ENCODE results near the gene FBXO10. TPM values are rescaled to one million over a fixed set of nuclear protein-coding genes. Genes with fewer than 3 reads are reported as not detected.

FBXO10 gene
- total RNA-seq, 1 donor from 2014 or later, result 2.9 TPM

- TF ChIP-seq, protein P1, sequence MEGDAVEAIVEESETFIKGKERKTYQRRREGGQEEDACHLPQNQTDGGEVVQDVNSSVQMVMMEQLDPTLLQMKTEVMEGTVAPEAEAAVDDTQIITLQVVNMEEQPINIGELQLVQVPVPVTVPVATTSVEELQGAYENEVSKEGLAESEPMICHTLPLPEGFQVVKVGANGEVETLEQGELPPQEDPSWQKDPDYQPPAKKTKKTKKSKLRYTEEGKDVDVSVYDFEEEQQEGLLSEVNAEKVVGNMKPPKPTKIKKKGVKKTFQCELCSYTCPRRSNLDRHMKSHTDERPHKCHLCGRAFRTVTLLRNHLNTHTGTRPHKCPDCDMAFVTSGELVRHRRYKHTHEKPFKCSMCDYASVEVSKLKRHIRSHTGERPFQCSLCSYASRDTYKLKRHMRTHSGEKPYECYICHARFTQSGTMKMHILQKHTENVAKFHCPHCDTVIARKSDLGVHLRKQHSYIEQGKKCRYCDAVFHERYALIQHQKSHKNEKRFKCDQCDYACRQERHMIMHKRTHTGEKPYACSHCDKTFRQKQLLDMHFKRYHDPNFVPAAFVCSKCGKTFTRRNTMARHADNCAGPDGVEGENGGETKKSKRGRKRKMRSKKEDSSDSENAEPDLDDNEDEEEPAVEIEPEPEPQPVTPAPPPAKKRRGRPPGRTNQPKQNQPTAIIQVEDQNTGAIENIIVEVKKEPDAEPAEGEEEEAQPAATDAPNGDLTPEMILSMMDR (conservative IDR thresholded peaks at IDR 0.05; ENCODE audit: low read depth, low read length), result no peak
- DNase-seq (ENCODE audit: low read depth), result no peak
Observed at GRCh38 chr9:37534412-37534811, 41.8 kb downstream of the FBXO10 start.

DNA sequence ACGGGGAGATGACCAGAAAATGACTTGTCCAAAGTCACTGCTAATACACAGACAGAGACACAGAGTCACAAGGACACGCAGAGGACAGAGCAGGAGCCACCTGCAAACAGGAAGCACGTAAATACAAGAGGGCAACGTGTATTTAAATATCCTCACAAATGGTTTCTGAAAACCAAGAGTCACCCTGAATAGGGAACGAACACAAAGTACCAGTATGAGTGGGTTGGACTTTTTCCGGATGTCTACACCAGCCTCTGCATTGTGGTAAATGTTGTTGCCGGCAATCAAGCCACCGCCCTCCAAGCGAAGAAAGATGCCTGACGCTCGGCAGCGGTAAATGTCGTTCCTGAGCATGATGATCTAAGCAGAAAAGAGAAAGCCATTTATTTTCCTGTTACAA is 44.5 kb downstream of the FBXO10 start:
- DNase-seq (ENCODE audit: low read depth), result no peak
- no peak overlapping the region for H3K4me3 ChIP-seq (ENCODE audit: low read depth, low read length)
- TF ChIP-seq, protein P1 (conservative IDR thresholded peaks at IDR 0.05; ENCODE audit: low read depth, low read length), result no peak

More at GRCh38 chr9:37534412-37534811, 41.8 kb downstream of the FBXO10 start:
- no peak overlapping the region for H3K4me3 ChIP-seq (ENCODE audit: low read depth, low read length)

DNA sequence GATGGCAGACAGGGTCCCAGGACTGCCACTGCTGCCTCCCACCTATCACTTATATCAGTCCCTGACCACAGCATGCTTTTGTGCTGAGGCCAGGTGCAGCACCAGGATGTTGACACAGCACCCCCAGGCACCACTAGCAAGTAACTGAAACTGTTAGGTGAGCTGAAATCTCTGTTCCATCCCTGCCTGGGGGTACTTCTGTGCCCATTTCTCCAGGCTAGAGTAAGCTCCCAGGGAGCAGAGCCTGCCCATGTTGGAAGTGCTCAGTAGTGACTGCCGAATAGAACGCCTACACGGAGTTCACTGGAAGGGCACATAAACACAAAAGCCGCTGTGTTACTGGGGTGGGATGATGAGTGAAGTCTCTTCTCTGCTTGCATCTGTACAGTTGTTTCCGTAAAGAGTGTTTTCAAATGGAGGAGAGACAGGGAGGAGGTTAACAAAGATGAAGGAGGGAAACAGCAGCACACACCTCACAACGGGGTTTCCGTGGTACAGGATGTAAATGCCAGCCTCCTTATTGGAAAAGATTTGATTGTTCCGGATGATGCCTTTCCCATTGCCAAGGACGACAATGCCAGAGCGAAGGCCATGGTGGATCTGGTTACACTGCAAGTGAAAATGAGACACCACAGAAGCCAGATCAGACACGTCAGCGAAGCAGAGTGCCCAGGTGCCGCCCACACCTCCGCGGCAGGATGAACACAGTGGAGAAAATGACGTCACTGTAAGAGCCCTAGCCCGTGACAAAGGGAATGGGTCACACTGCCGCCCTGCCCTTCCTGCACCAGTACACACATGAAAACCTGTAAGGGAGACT is 47.3 kb downstream of the FBXO10 start:
- H3K4me3 ChIP-seq (ENCODE audit: low read depth, low read length), result no peak overlapping the region
- TF ChIP-seq, protein P1 (conservative IDR thresholded peaks at IDR 0.05; ENCODE audit: low read depth, low read length), result no peak
- no peak for DNase-seq (ENCODE audit: low read depth)

DNA sequence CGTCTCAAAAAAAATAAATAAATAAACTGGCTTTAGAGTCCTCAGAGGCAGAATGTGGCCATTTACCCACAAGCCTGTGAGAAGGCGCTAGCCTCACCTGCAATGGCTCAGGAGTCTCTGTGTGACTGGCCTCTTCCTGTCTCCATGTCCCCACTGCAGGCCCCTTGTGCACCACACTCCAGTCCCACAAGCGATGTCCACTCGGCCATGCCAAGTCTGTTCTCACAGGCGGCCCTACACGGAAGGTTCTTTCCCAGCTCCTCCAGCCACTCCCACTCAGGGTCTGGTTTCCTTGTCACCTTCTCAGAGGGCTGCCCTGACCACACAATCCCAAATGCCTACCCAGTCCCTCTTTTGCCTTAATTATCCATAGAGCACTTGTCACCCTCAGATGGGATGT is 52.3 kb downstream of the FBXO10 start:
- TF ChIP-seq, protein P1 (conservative IDR thresholded peaks at IDR 0.05; ENCODE audit: low read depth, low read length), result no peak
- DNase-seq (ENCODE audit: low read depth), result no peak
- H3K4me3 ChIP-seq (ENCODE audit: low read depth, low read length), result no peak overlapping the region

GRCh38 chr9:37522971-37523370 is 53.2 kb downstream of the FBXO10 start:
- H3K4me3 ChIP-seq (ENCODE audit: low read depth, low read length), result no peak overlapping the region
- DNase-seq (ENCODE audit: low read depth), result no peak
- TF ChIP-seq, protein P1 (conservative IDR thresholded peaks at IDR 0.05; ENCODE audit: low read depth, low read length), result no peak

- TF ChIP-seq, protein P1 (conservative IDR thresholded peaks at IDR 0.05; ENCODE audit: low read depth, low read length), result no peak
- no peak for DNase-seq (ENCODE audit: low read depth)
- no peak overlapping the region for H3K4me3 ChIP-seq (ENCODE audit: low read depth, low read length)
Observed at GRCh38 chr9:37521111-37521510, 55.1 kb downstream of the FBXO10 start.

DNA sequence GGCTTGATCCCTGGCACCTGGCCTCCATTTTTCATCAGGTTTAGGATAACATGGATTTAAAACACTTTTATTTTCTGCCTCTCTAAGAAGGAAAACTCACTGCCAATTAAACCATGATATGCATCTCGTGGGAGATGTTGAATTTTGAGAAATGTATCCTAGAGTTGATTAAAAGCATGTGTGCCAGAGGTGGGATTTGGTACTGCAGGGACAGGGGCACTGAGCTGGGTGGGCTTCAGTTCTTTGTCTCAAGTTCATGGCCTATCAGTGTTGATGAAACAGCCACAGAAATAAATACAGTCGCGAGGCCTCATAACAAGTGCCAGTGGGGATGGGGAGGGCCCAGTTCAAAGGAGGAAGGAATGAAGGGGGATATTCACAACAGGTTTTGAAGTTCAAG is 55.5 kb downstream of the FBXO10 start:
- no peak for DNase-seq (ENCODE audit: low read depth)
- no peak overlapping the region for H3K4me3 ChIP-seq (ENCODE audit: low read depth, low read length)
- TF ChIP-seq, protein P1 (conservative IDR thresholded peaks at IDR 0.05; ENCODE audit: low read depth, low read length), result no peak
